PC-3 (cell line): ENCODE results near the gene NHLH2. TPM values are rescaled to one million over a fixed set of nuclear protein-coding genes. Genes with fewer than 3 reads are reported as not detected.
A peak's percentile ranks its signal among the peaks of the same experiment; 100 is the strongest.

Experiments
- ATAC-seq: fragments of 200-7000 bp; cut with Tn5 transposase; 2 replicates; pipeline ENCODE4 v1.9.1; 2020; ENCODE audit warnings: mild to moderate bottlenecking, moderate library complexity
- BruUV-seq: library from RNA; stranded (reverse); fragments of 400-500 nt; replicated peaks from 2 replicates; lab custom pipeline; 2021; lab: Mats Ljungman, UMichigan
- CTCF ChIA-PET: fragments of 300-600 bp; sonication (Branson Sonifier 250); formaldehyde crosslinking; loops from one replicate; lab custom pipeline; 2022; ENCODE audit warnings: antibody characterized with exemption; lab: Charles Lee
- POLR2A ChIA-PET: fragments of 300-600 bp; sonication (Branson Sonifier 250); formaldehyde crosslinking; loops from one replicate; lab custom pipeline; 2022; ENCODE audit warnings: antibody characterized with exemption; ENCODE audit not compliant: unreplicated experiment; lab: Charles Lee
- DNase-seq: peaks from one replicate; pipeline ENCODE4 v3.0.0-alpha.2; 2015
- H2AFZ ChIP-seq: fragments of 300-600 bp; sonication (generic); 2 replicates; pipeline ENCODE4 v1.6.0; 2016; ENCODE audit warnings: antibody characterized with exemption, low read length
- H3F3A ChIP-seq: fragments of 300-600 bp; sonication (generic); one replicate; pipeline ENCODE4 v1.6.0; 2017; ENCODE audit warnings: antibody characterized with exemption, low read length, control low read depth, mild to moderate bottlenecking; ENCODE audit not compliant: unreplicated experiment
- H3K27ac ChIP-seq: fragments of 300-600 bp; sonication (generic); 2 replicates; pipeline ENCODE4 v1.5.1; 2016; ENCODE audit warnings: mild to moderate bottlenecking, low read length
- H3K27me3 ChIP-seq: fragments of 300-600 bp; sonication (generic); 2 replicates; pipeline ENCODE4 v1.6.1; 2016; ENCODE audit warnings: low read length, mixed read lengths
- H3K36me3 ChIP-seq: fragments of 300-600 bp; sonication (generic); 2 replicates; pipeline ENCODE4 v1.6.1; 2016; ENCODE audit warnings: low read depth, mixed run types, low read length, mixed read lengths
- H3K4me1 ChIP-seq: fragments of 300-600 bp; sonication (generic); 2 replicates; pipeline ENCODE4 v1.5.1; 2016; ENCODE audit warnings: low read length; ENCODE audit not compliant: insufficient read depth
- H3K4me2 ChIP-seq: fragments of 300-600 bp; sonication (generic); 2 replicates; pipeline ENCODE4 v1.6.0; 2016; ENCODE audit warnings: low read length
- H3K4me3 ChIP-seq: fragments of 300-600 bp; sonication (generic); 2 replicates; pipeline ENCODE4 v1.5.1; 2016; ENCODE audit warnings: mild to moderate bottlenecking, low read length, mixed read lengths
- H3K79me2 ChIP-seq: fragments of 300-600 bp; sonication (generic); 2 replicates; pipeline ENCODE4 v1.6.1; 2017; ENCODE audit warnings: low read length, mixed read lengths
- H3K9ac ChIP-seq: fragments of 300-600 bp; sonication (generic); 2 replicates; pipeline ENCODE4 v1.6.0; 2016; ENCODE audit warnings: mild to moderate bottlenecking, low read length
- H3K9me2 ChIP-seq: fragments of 300-600 bp; sonication (generic); replicated peaks from 2 replicates; pipeline ENCODE4 v1.6.1; 2016; ENCODE audit warnings: mixed run types, low read length, mixed read lengths
- H3K9me3 ChIP-seq: fragments of 300-600 bp; sonication (generic); 2 replicates; pipeline ENCODE4 v1.6.1; 2016; ENCODE audit warnings: low read length, mixed read lengths
- H4K20me1 ChIP-seq: fragments of 300-600 bp; sonication (generic); 2 replicates; pipeline ENCODE4 v1.6.1; 2016; ENCODE audit warnings: low read length, mixed read lengths
- EZH2 ChIP-seq: fragments of 300-600 bp; sonication (generic); IDR thresholded peaks from one replicate; pipeline ENCODE4 v1.6.1; 2017; ENCODE audit warnings: antibody characterized with exemption, mild to moderate bottlenecking, low read length; ENCODE audit not compliant: unreplicated experiment
- EZH2phosphoT487 ChIP-seq: fragments of 300-600 bp; sonication (generic); IDR thresholded peaks from 2 replicates; pipeline ENCODE4 v1.6.1; 2018; ENCODE audit warnings: mild to moderate bottlenecking, antibody characterized with exemption, low read length, borderline replicate concordance
- intact Hi-C: fragments of 100-400 bp; cut with micrococcal nuclease; formaldehyde crosslinking; loops from 2 replicates; pipeline ENCODE4 v1.9.0; 2023
- total RNA-seq: library from RNA; depleted of rRNA; stranded (reverse); fragments of >200 nt; gene quantifications from 2 replicates; pipeline ENCODE4 v1.2.3, GENCODE V29; 2014
- TF ChIP-seq, protein P1 (sequence below): fragments of 300-600 bp; sonication (generic); conservative IDR thresholded peaks from 2 replicates; pipeline ENCODE4 v1.5.1; 2017; ENCODE audit warnings: antibody characterized with exemption, low read depth, mild to moderate bottlenecking, low read length

Gene NHLH2
- total RNA-seq, 1 experiment from 2014 or later: not detected

DNA sequence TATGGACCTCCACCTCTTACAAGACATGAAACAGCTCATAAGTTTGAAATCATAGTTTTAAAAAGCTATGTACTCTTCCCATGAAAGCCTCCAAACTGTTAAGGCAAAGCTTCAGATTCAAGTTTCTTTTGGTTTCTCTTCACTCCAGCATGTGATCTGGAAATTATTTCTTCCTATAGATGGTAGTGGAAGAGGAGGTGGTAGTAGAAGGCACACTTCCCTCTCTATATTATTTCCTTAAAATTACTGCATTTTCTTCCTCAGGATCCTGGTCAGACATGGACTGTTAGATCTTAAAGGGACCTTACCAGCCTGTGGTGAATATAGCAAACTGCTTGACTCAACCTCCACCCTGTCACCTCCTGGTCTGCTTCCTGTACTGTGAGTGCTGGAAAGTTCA lies 31.9 kb downstream of the NHLH2 start:
- BruUV-seq: no TSS peak
- H3K9me3 ChIP-seq: no peaks in the 10 kb centered on the region
- H4K20me1 ChIP-seq: no peaks in the 10 kb centered on the region
- H3K27ac ChIP-seq: no peak overlapping the region
- no peaks in the 10 kb centered on the region for H3K4me1 ChIP-seq
- no peak overlapping the region for H3K4me2 ChIP-seq
- no peak overlapping the region for H2AFZ ChIP-seq
- H3K36me3 ChIP-seq: no peaks in the 10 kb centered on the region
- no peak for DNase-seq
- CTCF ChIA-PET: interaction anchor here (1.0 kb wide), 1 partner anchor 172 kb away, joined by 4 read pairs; no protein-coding TSS in a partner anchor
- no peaks in the 10 kb centered on the region for H3K27me3 ChIP-seq
- no peak for ATAC-seq
- intact Hi-C loops: loop anchor here (10.0 kb wide), 1 partner anchor 326 kb away; no protein-coding TSS in a partner anchor
- H3K79me2 ChIP-seq: no peaks in the 10 kb centered on the region
- H3K4me3 ChIP-seq: no peak overlapping the region
- TF ChIP-seq EZH2: no peak
- H3K9me2 ChIP-seq: no peaks in the 10 kb centered on the region
- H3K9ac ChIP-seq: no peak overlapping the region
- POLR2A ChIA-PET: no interaction called here
- no peaks in the 10 kb centered on the region for H3F3A ChIP-seq

DNA sequence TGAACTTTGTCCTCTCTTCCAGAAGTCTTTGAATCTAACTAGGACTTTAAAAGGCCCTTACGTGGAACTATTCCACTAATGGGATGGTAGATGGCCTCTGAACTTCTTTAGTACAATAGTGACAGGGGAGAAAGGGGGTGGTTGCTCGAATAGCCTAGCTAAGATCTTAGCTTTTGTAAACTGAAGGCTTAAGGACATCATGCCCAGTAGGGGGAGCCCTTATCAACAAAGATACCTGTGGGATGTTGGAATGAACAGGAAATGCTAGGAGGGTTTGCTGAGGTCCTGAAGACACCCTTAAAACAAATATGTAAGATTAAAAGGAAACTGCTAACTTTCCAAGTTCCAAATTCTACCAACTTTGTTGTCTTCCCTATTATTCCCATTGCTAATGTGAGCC lies 33.2 kb downstream of the NHLH2 start:
- Histone ChIP-seq H3K4me3 (no peak overlapping the region), H3K9ac (no peak overlapping the region), H3K9me3 (no peaks in the 10 kb centered on the region), H3K4me2 (no peak overlapping the region), H4K20me1 (no peaks in the 10 kb centered on the region), H3F3A (no peaks in the 10 kb centered on the region), H3K4me1 (no peaks in the 10 kb centered on the region), H3K27me3 (no peaks in the 10 kb centered on the region), H2AFZ (no peak overlapping the region), H3K9me2 (no peaks in the 10 kb centered on the region), H3K27ac (no peak overlapping the region), H3K79me2 (no peaks in the 10 kb centered on the region), H3K36me3 (no peaks in the 10 kb centered on the region)
- intact Hi-C loops: loop anchor here (1.0 to 10.0 kb wide), 3 partner anchors 174 to 327 kb away; no protein-coding TSS in a partner anchor
- BruUV-seq: no TSS peak
- ATAC-seq: peak; percentile 85
- peak; percentile 87 for DNase-seq
- TF ChIP-seq, protein P1, sequence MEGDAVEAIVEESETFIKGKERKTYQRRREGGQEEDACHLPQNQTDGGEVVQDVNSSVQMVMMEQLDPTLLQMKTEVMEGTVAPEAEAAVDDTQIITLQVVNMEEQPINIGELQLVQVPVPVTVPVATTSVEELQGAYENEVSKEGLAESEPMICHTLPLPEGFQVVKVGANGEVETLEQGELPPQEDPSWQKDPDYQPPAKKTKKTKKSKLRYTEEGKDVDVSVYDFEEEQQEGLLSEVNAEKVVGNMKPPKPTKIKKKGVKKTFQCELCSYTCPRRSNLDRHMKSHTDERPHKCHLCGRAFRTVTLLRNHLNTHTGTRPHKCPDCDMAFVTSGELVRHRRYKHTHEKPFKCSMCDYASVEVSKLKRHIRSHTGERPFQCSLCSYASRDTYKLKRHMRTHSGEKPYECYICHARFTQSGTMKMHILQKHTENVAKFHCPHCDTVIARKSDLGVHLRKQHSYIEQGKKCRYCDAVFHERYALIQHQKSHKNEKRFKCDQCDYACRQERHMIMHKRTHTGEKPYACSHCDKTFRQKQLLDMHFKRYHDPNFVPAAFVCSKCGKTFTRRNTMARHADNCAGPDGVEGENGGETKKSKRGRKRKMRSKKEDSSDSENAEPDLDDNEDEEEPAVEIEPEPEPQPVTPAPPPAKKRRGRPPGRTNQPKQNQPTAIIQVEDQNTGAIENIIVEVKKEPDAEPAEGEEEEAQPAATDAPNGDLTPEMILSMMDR: peak; percentile 90
- no peak for TF ChIP-seq EZH2
- ChIA-PET CTCF (interaction anchor here (0.6 to 1.0 kb wide), 6 partner anchors 25 to 213 kb away, joined by 3 to 14 read pairs (median 4); no protein-coding TSS in a partner anchor), POLR2A (no interaction called here)

DNA sequence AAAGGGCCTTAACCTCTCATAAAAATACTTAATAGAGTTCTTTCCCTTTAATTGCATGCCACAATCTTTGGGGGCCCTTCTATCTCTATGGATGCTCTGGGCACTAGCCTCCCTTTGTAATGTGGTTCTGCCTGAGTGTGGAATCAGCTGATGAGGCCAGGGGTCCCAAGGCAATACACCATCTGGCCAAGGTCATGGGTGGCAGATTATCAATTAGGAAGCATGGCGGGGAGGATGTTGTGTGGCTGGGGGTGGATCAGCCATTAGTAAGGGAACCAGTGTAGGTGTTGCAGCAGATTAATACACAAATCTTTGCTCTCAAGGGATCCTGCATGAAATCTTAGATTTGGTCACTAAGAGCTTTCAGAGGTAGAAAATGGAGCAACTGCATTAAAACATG lies 35.3 kb downstream of the NHLH2 start:
- CTCF ChIA-PET: no interaction called here
- no TSS peak for BruUV-seq
- H3K9me3 ChIP-seq: no peaks in the 10 kb centered on the region

More for the DNA sequence above, 35.3 kb downstream of the NHLH2 start:
- Histone ChIP-seq H3K4me3 (no peak overlapping the region), H3K4me1 (no peaks in the 10 kb centered on the region), H3K9me2 (no peaks in the 10 kb centered on the region), H3F3A (no peaks in the 10 kb centered on the region), H3K27ac (no peak overlapping the region), H3K4me2 (no peak overlapping the region), H2AFZ (no peak overlapping the region), H3K79me2 (no peaks in the 10 kb centered on the region), H4K20me1 (no peaks in the 10 kb centered on the region), H3K9ac (no peak overlapping the region), H3K27me3 (no peaks in the 10 kb centered on the region), H3K36me3 (no peaks in the 10 kb centered on the region)
- TF ChIP-seq, protein P1: no peak
- TF ChIP-seq EZH2phosphoT487: no peak
- TF ChIP-seq EZH2: no peak
- POLR2A ChIA-PET: no interaction called here
- DNase-seq (no peak), ATAC-seq (no peak)
- intact Hi-C loops: loop anchor here (10.0 kb wide), 1 partner anchor 329 kb away; no protein-coding TSS in a partner anchor
